HG03064 (cell line): ENCODE results near the gene CAMK2B.

Experiments used
- ATAC-seq: cut with Tn5 transposase; IDR thresholded peaks from one replicate; pipeline ENCODE4 v1.9.1; 2021; ENCODE audit warnings: low read depth; ENCODE audit not compliant: unreplicated experiment

Gene CAMK2B

DNA sequence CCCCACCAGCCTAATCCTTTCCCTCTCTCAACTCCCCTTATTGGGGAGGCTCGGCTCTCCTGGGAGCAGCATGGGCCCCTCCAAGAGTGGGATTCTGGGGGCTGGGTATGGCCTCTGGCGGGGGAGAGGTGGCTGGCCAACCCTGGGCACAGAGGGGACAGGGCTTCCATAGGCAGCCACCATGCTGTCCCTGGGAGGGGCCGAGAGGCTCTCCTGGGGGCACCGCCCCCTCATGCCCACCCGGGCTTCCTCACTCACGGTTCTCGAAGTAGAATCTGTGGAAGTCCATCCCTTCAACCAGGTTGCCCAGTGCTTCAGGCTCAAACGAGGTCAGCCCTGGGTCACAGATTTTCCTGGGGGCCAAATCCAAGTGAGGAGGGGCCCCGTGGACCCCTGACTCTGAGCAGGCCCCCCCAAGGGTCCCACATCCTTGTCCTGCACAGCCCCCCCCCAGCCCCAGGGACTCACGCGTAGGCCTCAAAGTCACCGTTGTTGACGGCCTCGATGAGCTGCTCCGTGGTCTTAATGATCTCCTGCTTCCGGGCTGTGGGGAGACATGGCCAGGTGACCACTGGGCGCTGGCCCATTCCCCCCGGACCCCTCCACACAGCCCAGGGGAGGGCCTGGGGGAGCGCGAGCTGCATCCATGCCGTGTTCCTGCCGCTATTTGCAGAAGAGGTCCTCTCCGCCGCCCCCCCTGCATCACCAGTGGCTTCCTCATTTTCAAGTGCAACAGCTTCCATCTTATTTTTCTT is 104.9 kb downstream of the CAMK2B start:
- no peak for ATAC-seq

DNA sequence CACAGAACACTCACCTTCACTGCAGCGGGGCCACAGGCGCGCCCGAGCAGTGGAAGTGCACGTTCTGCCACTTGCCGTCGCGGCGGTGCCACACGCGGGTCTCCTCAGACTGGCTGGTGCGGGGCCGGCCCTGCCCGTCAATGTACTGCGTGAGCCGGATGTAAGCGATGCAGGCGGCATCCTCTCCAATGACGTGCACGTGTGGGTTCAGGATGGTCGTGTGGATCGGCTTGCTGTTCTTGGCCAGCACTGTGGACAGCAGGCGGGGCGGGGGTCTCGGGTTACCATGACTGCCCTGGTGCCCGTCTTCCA is 105.4 kb downstream of the CAMK2B start:
- no peak for ATAC-seq

- ATAC-seq, result no peak
Observed at GRCh38 chr7:44219371-44220045, 105.9 kb downstream of the CAMK2B start.

GRCh38 chr7:44218418-44219201 is 106.8 kb downstream of the CAMK2B start:
- no peak for ATAC-seq

GRCh38 chr7:44217852-44218402 is 107.5 kb downstream of the CAMK2B start:
- ATAC-seq, result no peak

- no peak for ATAC-seq
Observed at GRCh38 chr7:44217223-44217714, 108.1 kb downstream of the CAMK2B start.

DNA sequence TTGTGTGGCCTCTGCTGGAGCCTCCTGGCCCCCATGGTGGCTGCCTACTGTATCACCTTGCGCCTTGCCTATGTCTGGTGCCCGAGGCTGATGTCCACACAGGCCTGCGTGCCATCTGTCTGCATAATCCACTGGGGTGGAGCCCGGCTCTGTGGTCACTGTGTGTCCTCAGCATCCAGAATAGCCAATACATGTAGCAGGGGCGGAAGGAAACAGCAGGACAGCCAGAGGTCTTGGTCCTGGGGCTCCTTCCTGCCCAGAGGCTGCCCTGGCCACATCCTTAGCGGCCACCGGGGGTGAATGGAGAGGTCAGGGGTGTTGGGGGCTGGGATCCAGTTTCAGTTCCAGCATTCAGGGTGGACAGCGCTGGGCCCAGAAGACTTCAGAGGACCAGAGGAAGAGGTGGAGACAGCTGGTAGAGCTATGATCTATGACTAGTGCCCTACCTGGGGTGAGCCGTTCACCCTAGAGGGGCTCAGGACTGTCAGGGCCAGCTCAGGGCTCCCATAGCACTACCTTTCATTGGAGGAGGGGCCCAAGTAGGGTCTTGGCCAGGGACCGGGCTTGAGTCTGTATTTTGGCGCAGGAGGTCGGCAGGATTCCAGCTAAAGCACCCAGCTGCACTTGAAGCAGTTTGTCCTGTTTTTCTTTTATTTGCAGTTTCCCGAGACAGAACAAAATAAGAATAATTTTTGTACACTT is 108.7 kb downstream of the CAMK2B start:
- no peak for ATAC-seq

DNA sequence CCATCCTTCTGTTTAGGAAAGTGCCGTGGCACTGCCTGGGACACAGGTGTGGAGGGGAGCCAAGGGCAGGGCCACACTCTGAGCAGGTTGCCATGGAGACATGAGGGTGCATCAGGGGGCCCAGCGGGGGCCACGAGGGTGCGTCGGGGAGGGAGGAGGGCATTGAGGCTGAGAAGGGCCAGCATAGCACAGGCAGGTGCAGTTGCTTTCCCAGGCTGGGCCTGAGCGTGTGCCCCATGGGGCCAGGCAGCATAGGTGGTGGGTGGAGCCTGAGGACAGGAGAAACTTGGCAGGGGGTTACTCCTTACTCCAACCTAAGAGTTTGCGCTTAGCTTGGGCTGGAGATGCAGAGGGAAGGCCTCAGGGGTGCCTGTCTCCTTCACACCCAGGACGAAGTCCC is 109.4 kb downstream of the CAMK2B start:
- no peak for ATAC-seq

DNA sequence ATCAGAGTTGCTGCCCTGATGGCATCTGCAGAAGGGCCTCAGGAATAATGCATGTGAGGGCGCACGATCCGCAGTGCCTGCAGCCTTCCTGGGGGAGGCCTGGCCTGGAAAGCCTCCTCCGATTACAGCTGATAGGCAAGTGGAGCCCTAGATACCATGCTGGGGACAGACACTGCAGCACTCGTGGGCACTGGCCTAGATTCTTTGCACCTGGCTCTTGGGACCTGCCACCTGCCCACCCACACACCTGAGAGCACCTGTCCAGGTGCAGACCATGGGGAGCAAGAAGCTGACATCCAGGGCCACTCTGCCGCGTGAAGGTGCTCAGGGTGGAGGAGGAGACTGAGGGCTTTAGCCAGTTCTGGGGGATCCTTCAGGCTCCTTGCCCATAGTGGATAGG is 109.9 kb downstream of the CAMK2B start:
- no peak for ATAC-seq

DNA sequence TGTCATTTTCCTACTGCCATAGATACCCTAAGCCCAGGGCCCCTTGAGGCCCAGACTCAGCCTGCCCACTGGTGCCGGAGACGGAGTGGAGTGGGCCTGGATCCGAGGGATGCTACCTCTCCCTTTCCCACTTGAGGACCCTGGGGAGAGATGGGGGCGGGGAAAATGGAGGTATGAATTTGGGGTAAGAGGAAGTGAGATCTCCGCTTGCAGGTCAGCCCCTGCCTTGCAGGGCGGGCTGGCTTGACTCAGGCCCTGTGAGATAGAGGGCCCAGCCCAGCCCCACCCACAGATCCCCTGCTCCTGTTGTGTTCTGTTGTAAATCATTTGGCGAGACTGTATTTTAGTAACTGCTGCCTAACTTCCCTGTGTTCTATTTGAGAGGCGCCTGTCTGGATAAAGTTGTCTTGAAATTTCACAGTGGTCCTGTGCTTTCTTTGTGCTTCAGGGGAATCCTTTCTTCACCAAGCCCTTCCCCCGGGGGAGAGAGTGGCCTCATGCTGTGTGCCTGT is 111.5 kb downstream of the CAMK2B start:
- no peak for ATAC-seq

- ATAC-seq, result no peak
Observed at GRCh38 chr7:44213206-44213876, 112.1 kb downstream of the CAMK2B start.

- no peak for ATAC-seq
Observed at GRCh38 chr7:44212581-44213184, 112.7 kb downstream of the CAMK2B start.

DNA sequence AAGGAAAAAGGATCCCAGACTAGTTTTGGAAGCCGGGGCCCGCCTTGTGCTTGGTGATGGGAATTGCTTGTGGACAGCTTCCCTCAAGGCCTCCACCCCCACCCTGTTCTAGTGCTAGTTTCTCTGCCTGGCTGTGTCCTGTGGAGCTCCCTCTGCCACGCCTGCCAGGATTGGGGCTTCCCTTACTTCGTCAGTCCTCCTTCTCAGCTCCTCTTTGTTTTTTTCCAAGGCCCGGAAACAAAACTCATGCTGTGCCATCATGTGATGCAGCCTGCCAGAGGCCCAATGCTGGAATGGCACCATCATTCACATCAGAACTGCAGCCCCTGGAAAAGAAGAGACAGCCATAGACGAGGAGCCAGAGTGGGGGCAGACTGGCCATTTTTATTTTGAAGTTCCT is 113.4 kb downstream of the CAMK2B start:
- no peak for ATAC-seq

DNA sequence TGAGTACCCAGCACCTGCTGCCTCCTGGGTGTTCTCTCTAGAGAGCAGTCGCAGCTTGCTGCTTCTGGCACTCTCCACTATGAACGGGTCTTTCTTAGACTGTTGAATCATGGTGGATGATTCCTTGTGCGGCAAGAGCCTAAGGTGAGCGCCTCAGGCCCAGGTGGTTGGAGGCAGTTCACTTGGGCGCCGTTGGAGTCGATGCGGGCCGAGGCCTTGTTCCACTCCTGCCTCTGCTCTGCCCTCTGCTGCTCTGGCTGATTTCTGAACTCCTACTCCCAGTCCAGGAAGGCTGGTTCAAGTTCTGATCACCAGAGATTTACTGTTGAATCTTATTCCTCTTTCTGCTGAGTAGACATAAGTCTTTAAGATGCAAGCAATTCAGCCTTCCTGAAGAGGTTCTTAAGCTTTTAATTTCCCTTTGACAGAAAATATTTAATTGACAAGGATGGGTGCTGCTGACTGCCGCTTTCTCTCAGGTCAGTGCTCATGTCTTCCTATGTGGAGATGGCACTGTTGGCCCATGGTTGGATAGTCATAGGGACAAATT is 114.2 kb downstream of the CAMK2B start:
- ATAC-seq, result no peak

DNA sequence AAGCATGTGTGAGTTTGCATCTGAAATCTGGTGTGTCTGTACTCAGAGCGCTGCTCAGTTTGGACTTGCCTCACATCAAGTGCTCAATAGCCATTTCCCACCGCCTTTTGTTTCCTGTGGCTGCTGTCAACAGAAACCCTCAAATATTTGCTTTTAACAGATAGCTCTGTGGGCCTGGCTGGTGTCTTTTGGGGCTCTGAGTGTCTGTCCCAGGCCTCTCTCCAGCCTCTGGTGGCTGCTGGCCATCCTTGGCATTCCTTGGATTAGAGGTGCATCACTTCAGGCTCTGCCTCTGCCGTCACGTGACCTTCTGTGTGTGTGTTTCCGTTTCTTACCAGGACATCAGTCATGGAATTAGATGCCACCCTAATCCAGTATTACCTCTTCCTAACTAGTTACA is 115.3 kb downstream of the CAMK2B start:
- no peak for ATAC-seq

- no peak for ATAC-seq
Observed at GRCh38 chr7:44208085-44208484, 117.3 kb downstream of the CAMK2B start.

DNA sequence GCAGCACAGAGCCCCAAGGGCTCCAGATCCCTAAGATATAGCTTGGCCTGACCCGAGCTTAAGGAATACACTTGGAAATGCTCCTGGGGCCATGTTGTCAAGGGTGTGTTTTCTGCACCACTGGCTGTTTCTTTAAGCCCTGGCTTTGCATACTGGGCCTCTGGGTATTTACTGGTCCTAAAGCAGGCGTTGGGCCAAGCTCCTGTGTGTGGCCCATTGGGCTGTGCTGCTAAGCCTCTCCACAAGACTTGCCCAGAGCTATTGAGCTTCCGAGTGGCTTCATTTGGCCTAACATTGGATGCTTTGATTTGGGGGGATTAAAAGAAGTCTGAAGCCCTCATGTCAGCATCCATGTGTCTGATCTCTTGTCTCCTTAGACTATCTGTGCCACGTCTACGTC is 119.4 kb downstream of the CAMK2B start:
- no peak for ATAC-seq

DNA sequence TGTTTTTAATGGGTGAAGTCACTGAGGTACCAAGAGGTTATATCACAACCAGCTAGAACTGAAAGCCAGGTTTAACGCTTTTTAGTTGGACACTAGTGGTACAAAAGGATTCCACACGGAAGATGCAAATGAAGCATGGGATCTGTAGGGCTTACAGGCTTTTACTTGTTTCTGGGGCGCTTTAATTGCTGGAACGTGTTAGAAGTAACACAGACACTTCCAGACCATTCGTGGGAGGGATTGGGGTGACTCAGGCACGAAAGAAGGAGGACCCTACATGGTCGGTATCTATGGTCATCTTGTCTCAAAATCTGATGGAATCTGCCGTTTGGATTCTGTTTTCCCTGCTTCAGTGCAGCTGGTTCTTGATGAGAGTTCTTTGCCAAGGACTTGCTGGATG is 123.6 kb downstream of the CAMK2B start:
- ATAC-seq, result no peak
